Colonic mucosa (tissue), 4 donors: ENCODE measurements around the gene HTR3A. TPM values are rescaled to one million over a fixed set of nuclear protein-coding genes. Genes with fewer than 3 reads are reported as not detected.

Experiments
- DNase-seq: peaks from one replicate; pipeline ENCODE4 v3.0.0-alpha.2; 2020
- H3K27ac ChIP-seq: fragments of 200-600 bp; one replicate; pipeline ENCODE4 v1.8.0; 2021
- H3K27me3 ChIP-seq: fragments of 200-600 bp; one replicate; pipeline ENCODE4 v1.8.0; 2021
- H3K36me3 ChIP-seq: fragments of 200-600 bp; one replicate; pipeline ENCODE4 v1.8.0; 2021
- H3K4me1 ChIP-seq: fragments of 200-600 bp; one replicate; pipeline ENCODE4 v1.8.0; 2021; ENCODE audit warnings: mild to moderate bottlenecking
- H3K4me3 ChIP-seq: fragments of 200-600 bp; one replicate; pipeline ENCODE4 v1.8.0; 2021
- H3K9ac ChIP-seq, 2 donors: one replicate each; pipeline ENCODE4 v1.7.0; 2013; ENCODE audit warnings: control low read depth in 2 of 2, low read depth in 2 of 2, low read length in 2 of 2
- H3K9me3 ChIP-seq: fragments of 200-600 bp; one replicate; pipeline ENCODE4 v1.8.0; 2021
- intact Hi-C: fragments of 100-400 bp; cut with DNase I; formaldehyde crosslinking; loops from one replicate; pipeline ENCODE4 v1.14.1; 2022
- total RNA-seq, 2 donors: library from RNA; stranded (reverse); fragmentation: NEBNext Ultra II Directional in 1 of 2; extraction: Animal tissue kit (Norgen Biotek cat#: 25700) in 1 of 2; gene quantifications; one replicate each; pipeline ENCODE4 v1.2.1, GENCODE V29; 2021
- TF ChIP-seq, protein P1 (sequence below): fragments of 200-600 bp; IDR thresholded peaks from one replicate; pipeline ENCODE4 v1.8.0; 2022; ENCODE audit warnings: antibody characterized with exemption, mild to moderate bottlenecking
- donor health status: healthy.
- donor health status: DM: no; HTN: no; CAD: no.
- donor health status: DM: no; HTN: no; CAD: no.

Gene HTR3A
- total RNA-seq, 2 donors from 2014 or later: 0.90 TPM; not detected in 1

DNA sequence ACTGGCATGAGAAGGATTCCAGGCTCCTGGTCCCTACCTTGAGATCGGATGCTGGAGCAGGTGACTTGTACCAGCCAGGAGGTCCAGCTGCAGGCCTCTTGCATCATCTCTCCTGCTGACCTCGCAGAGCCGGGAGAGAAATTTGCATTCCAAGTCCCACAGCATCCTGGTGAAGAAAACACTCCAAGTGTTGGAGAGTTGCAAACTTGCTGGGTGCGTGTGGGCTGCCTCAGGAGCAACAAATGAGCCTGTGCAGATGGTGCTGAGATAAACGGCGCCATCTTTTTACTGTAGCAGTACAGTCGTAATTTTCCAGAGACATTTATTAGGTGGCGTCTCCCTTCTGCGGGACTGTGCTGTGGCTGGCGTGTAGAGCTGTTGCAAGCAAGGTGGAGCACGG, 52.5 kb downstream of the HTR3A start:
- intact Hi-C loops: no loop called here
- Histone ChIP-seq H3K9me3 (no peaks in the 10 kb centered on the region), H3K27ac (no peak overlapping the region), H3K4me3 (no peak overlapping the region), H3K4me1 (no peaks in the 10 kb centered on the region), H3K36me3 (no peaks in the 10 kb centered on the region), H3K9ac (no peak overlapping the region), H3K27me3 (peaks cover 3% of the 10 kb centered on the region)
- DNase-seq: no peak
- TF ChIP-seq, protein P1, sequence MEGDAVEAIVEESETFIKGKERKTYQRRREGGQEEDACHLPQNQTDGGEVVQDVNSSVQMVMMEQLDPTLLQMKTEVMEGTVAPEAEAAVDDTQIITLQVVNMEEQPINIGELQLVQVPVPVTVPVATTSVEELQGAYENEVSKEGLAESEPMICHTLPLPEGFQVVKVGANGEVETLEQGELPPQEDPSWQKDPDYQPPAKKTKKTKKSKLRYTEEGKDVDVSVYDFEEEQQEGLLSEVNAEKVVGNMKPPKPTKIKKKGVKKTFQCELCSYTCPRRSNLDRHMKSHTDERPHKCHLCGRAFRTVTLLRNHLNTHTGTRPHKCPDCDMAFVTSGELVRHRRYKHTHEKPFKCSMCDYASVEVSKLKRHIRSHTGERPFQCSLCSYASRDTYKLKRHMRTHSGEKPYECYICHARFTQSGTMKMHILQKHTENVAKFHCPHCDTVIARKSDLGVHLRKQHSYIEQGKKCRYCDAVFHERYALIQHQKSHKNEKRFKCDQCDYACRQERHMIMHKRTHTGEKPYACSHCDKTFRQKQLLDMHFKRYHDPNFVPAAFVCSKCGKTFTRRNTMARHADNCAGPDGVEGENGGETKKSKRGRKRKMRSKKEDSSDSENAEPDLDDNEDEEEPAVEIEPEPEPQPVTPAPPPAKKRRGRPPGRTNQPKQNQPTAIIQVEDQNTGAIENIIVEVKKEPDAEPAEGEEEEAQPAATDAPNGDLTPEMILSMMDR: no peak

DNA sequence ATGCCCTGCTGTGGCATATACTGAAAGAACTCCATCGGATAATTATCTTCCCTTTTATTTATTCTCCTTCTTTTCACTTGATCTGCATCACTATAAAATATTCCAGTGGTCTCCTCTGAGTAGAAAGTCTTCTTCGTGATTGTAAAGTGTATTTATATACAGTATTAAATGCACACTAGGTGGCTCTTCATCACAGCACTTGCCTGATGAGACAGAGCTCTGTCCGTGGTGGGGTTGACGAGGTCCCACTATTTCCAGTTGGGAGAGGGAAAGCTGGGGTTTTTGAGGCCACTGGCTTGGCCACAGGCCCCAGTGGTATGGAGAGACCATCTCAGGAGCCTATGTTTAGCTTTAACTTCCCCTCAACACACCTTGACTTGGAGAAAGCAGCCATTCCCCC, 53.0 kb downstream of the HTR3A start:
- TF ChIP-seq, protein P1: no peak
- Histone ChIP-seq H3K4me1 (no peaks in the 10 kb centered on the region), H3K27me3 (peaks cover 3% of the 10 kb centered on the region), H3K4me3 (no peak overlapping the region), H3K36me3 (no peaks in the 10 kb centered on the region), H3K9me3 (no peaks in the 10 kb centered on the region), H3K9ac (no peak overlapping the region), H3K27ac (no peak overlapping the region)
- DNase-seq: no peak
- intact Hi-C loops: no loop called here

DNA sequence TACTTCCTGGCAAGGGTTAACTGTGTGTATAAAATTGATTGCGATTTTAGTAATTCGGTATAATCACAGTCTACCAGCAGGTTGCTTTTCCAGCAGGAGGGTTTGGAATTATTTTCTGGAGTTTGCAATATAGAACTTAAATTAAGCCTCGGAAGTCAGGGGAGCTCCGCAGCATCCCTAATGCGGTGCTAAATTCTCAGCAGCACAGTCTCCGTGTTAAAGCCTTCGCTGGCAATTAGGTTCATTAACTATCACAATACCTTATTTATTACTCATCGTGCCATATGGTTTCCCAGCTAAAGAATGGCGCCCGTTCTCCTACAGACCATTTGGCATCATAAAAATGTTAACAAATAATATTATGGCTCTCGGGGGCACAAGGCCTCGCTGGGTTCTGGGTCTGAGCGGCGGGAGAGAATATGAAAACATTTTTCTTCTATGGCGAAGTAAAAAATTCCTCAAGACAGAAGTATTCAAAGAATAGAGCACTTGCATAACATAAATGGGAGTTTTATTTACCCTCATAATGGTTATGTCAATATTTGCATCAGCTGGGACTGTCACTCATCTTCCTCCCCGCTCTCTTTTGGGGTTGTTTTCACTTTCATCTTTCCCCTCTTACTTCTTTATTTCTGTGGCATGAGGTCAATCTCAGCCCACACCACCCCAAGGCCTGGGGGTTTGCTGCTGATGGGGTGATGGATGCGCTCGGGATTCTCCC, 56.5 kb downstream of the HTR3A start:
- intact Hi-C loops: loop anchor here (5.0 to 10.0 kb wide), 2 partner anchors 127 to 151 kb away; partner anchors contain the start of gene HTR3B
- no peaks in the 10 kb centered on the region for H3K9me3 ChIP-seq
- peaks cover 3% of the 10 kb centered on the region for H3K27me3 ChIP-seq
- no peaks in the 10 kb centered on the region for H3K36me3 ChIP-seq
- TF ChIP-seq, protein P1: no peak
- H3K4me3 ChIP-seq: no peak overlapping the region
- H3K27ac ChIP-seq: no peak overlapping the region
- no peak overlapping the region for H3K9ac ChIP-seq
- no peak for DNase-seq
- H3K4me1 ChIP-seq: no peaks in the 10 kb centered on the region

DNA sequence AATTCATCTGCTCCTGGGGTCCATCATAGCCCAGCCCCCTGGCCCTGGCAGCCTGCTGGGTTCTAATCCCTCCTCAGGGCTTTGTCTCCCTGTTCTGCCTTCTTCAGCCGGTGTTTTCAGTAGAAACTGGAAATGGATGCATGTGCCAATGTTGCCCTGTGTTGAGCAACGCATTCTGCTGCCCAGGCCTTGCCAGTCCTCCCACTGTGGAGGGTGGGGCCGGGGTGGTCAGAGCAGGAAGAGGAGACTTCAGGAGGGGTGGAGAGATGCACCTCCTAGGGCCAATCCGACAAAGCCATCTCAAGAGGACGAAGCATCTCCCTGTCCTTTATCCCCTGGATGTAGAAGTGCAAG, 57.0 kb downstream of the HTR3A start:
- peaks cover 3% of the 10 kb centered on the region for H3K27me3 ChIP-seq
- no peaks in the 10 kb centered on the region for H3K9me3 ChIP-seq
- no peak overlapping the region for H3K9ac ChIP-seq
- H3K27ac ChIP-seq: no peak overlapping the region
- intact Hi-C loops: loop anchor here (5.0 to 10.0 kb wide), 2 partner anchors 127 to 150 kb away; partner anchors contain the start of gene HTR3B
- no peaks in the 10 kb centered on the region for H3K36me3 ChIP-seq
- TF ChIP-seq, protein P1: no peak
- DNase-seq: no peak
- no peak overlapping the region for H3K4me3 ChIP-seq
- no peaks in the 10 kb centered on the region for H3K4me1 ChIP-seq

DNA sequence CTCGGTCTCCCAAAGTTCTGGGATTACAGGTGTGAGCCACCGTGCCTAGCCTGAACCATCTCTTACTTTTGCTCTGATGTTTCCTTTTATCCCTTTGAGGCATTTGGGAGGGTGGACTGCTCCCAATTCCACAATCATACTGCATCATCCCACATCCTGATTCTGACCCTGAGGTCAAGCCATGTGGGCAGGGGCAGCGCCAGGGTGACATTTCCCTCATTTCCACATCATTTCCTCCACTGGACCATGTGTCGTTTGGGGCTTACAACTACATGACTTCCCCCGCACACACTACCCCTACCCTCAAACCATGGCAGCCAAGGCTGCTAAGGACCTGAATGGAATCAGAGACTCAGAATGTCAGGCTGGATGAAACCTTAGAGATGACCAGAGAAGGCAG, 58.2 kb downstream of the HTR3A start:
- Histone ChIP-seq H3K27me3 (no peaks in the 10 kb centered on the region), H3K9ac (no peak overlapping the region), H3K27ac (no peak overlapping the region), H3K36me3 (no peaks in the 10 kb centered on the region), H3K4me1 (no peaks in the 10 kb centered on the region), H3K4me3 (no peak overlapping the region), H3K9me3 (no peaks in the 10 kb centered on the region)
- intact Hi-C loops: loop anchor here (5.0 to 10.0 kb wide), 2 partner anchors 128 to 149 kb away; partner anchors contain the start of gene HTR3B
- no peak for DNase-seq
- TF ChIP-seq, protein P1: no peak
